ENCODE data around the gene PAQR4.

DNA sequence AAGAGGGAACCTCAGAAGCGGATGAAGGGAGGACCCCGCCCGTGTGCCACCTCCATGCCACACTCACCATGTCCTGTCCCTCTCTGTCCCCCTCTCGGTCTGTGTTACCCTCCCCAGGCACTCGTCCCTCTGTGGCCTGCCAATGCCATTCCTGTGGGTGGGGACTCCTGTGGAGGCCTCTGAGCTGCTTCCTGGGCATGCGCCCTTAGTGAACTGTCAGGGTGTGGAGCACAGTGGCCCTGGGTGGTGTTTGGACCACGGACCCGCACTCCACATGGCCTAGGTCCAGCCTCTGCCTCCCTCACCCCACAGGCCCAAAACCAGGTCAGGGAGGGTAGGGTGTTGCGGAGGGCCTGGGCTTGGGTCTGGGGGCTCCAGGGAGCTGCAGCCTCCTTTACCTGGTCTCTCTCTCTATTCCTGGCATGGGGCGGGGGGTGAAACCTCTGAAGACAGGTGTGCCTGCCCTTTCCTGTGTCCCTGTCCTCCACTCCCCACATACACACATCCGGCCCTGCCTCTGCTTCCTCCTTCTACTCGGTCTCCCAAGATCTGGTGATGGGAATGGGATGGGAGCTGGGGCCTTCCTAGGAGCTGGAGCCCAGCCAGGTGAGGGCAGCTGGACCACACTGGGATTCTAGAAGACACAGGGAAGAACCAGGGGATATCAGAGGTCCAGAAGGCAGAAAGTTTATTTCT, 22.6 kb downstream of the PAQR4 start:
- TF ChIP-seq GATA3 (IDR thresholded peaks at IDR 0.05; ENCODE audit: low read depth, low read length) (no peak), GATA2 (IDR thresholded peaks at IDR 0.05; ENCODE audit: low read depth, low read length) (no peak)
